ENCODE data around the gene LPIN3.
"Not testable (repeated sequence)": the region's sequence is repeated elsewhere in the genome, so short reads cannot be mapped to it uniquely, and the experiment has no call there.

Gene LPIN3

GRCh38 chr20:41340327-41341055, at the start of gene LPIN3:
TSS of gene LPIN3 (plus strand) at chr20:41340821. CDS start at chr20:41345804, 4,983 bp downstream.
- peak; percentile 30 to 63 for ATAC-seq

GRCh38 chr20:41293269-41294037, 47.2 kb upstream of the LPIN3 start:
- ATAC-seq: no peak

GRCh38 chr20:41299899-41300298, 40.7 kb upstream of the LPIN3 start:
- no peak for ATAC-seq

GRCh38 chr20:41300383-41300782, 40.2 kb upstream of the LPIN3 start:
- ATAC-seq: no peak

- no peak for ATAC-seq
Measured at GRCh38 chr20:41300886-41301285, 39.7 kb upstream of the LPIN3 start.

- ATAC-seq: no peak
Measured at GRCh38 chr20:41304002-41304401, 36.6 kb upstream of the LPIN3 start.

- ATAC-seq: no peak
Measured at GRCh38 chr20:41304424-41305079, 36.1 kb upstream of the LPIN3 start.

GRCh38 chr20:41306061-41306727, 34.4 kb upstream of the LPIN3 start:
- ATAC-seq: peak; percentile 55 to 62

GRCh38 chr20:41307021-41307420, 33.6 kb upstream of the LPIN3 start:
- no peak for ATAC-seq

GRCh38 chr20:41308290-41308711, 32.3 kb upstream of the LPIN3 start:
- no peak for ATAC-seq

- ATAC-seq: no peak
Measured at GRCh38 chr20:41308726-41309413, 31.8 kb upstream of the LPIN3 start.

- no peak for ATAC-seq
Measured at GRCh38 chr20:41309817-41310216, 30.8 kb upstream of the LPIN3 start.

GRCh38 chr20:41312009-41312408, 28.6 kb upstream of the LPIN3 start:
- not testable (repeated sequence) for ATAC-seq

GRCh38 chr20:41314386-41314785, 26.2 kb upstream of the LPIN3 start:
- ATAC-seq: no peak

GRCh38 chr20:41316051-41316450, 24.6 kb upstream of the LPIN3 start:
- no peak for ATAC-seq

GRCh38 chr20:41316602-41317545, 23.7 kb upstream of the LPIN3 start:
- peak; percentile 61 to 62 for ATAC-seq

GRCh38 chr20:41317546-41318270, 22.9 kb upstream of the LPIN3 start, which contains the start of gene ZHX3:
TSS of gene ZHX3 (minus strand) at chr20:41317731. CDS start at chr20:41204916, 112,815 bp downstream.
- ATAC-seq: peak; percentile 99

- ATAC-seq: no peak
Measured at GRCh38 chr20:41318271-41318649, 22.4 kb upstream of the LPIN3 start.

GRCh38 chr20:41320441-41320840, 20.2 kb upstream of the LPIN3 start:
- ATAC-seq: no peak

- ATAC-seq: no peak
Measured at GRCh38 chr20:41320976-41321375, 19.6 kb upstream of the LPIN3 start.

Data from activated CD4-positive, CD25-positive, alpha-beta regulatory T cell treated with anti-CD3 and anti-CD28 coated beads, Interleukin-2, amount 50 U/mL, for 24 hours (primary cell).